ENCODE data around the gene WDR35.

- TF ChIP-seq POLR2A (IDR thresholded peaks at IDR 0.05) (no peak), CTCF (IDR thresholded peaks at IDR 0.05) (no peak), POLR2AphosphoS5 (IDR thresholded peaks at IDR 0.05) (no peak)
Observed at GRCh38 chr2:19898592-19899329, 91.1 kb downstream of the WDR35 start.

All from breast epithelium (tissue), 3 donors.